ENCODE results near the gene TECPR2. TPM values are rescaled to one million over a fixed set of nuclear protein-coding genes. Genes with fewer than 3 reads are reported as not detected.

The TECPR2 gene
- total and polyA plus RNA-seq, 2 donors from 2014 or later, result 6.0 to 30.2 TPM

DNA sequence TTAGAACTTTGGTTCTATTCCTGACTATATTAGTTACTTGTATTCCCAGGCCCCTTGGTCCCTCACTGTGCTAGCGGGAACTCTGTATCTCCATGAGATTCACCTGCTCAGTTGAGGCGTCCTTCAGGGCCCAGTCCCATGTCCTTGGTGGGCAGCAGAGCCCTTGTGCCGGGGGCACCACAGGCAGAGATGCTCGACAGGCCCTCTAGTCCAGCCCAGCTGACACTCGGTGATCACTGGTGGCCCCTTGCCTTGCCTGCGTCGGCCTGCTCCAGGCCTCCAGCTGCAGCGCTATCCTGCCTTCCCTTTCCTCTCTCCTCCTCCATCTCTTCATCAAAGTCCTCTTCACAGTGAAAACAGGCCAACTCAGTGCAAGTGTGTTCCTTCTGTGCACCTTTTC lies 76.8 kb downstream of the TECPR2 start:
- Histone ChIP-seq H3K27me3 (ENCODE audit: control insufficient read depth, insufficient read depth, low read length) (no peaks in the 10 kb centered on the region), H3K4me3 (ENCODE audit: low read length in 3 of 3) (no peak overlapping the region), H3K36me3 (ENCODE audit: control insufficient read depth in 2 of 3, insufficient read depth in 3 of 3, low read length in 3 of 3) (peaks cover 3 to 30% (median 14%) of the 10 kb centered on the region in 3 donors), H3K27ac (ENCODE audit: low read depth in 2 of 2, low read length in 2 of 2) (no peak overlapping the region), H3K9me3 (ENCODE audit: control insufficient read depth in 2 of 3, insufficient read depth in 1 of 3, low read length in 3 of 3) (no peaks in the 10 kb centered on the region), H3K9ac (ENCODE audit: low read length in 3 of 3) (no peak overlapping the region), H3K4me1 (ENCODE audit: control insufficient read depth in 2 of 3, insufficient read depth in 2 of 3, low read depth in 1 of 3, low read length in 3 of 3) (peaks cover 0 to 3% (median 0%) of the 10 kb centered on the region in 3 donors)
- FAIRE-seq (no peak), DNase-seq (no peak)
- TF ChIP-seq, protein P1, sequence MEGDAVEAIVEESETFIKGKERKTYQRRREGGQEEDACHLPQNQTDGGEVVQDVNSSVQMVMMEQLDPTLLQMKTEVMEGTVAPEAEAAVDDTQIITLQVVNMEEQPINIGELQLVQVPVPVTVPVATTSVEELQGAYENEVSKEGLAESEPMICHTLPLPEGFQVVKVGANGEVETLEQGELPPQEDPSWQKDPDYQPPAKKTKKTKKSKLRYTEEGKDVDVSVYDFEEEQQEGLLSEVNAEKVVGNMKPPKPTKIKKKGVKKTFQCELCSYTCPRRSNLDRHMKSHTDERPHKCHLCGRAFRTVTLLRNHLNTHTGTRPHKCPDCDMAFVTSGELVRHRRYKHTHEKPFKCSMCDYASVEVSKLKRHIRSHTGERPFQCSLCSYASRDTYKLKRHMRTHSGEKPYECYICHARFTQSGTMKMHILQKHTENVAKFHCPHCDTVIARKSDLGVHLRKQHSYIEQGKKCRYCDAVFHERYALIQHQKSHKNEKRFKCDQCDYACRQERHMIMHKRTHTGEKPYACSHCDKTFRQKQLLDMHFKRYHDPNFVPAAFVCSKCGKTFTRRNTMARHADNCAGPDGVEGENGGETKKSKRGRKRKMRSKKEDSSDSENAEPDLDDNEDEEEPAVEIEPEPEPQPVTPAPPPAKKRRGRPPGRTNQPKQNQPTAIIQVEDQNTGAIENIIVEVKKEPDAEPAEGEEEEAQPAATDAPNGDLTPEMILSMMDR (IDR thresholded peaks at IDR 0.05; ENCODE audit: borderline replicate concordance, extremely low read depth, insufficient read depth), result no peak
- intact Hi-C loops (cut with DNase I), result no loop called here

DNA sequence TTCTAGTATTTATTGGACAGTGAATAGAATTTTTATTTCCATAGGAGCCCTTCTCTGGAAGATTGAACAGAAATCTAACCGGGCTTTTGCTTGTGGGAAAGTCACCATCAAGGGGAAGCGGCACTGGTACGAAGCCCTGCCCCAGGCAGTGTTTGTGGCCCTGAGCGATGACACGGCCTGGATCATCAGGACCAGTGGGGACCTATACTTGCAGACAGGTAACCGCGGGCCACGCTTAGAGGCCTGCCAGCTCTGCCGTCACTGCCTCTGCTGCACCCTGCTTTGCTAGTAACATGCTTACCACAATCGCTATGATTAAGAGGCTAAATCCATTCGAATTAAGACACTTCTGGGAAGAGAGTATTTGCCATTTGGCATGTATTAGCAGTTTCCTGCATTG lies 77.7 kb downstream of the TECPR2 start:
- Histone ChIP-seq H3K9me3 (ENCODE audit: control insufficient read depth in 2 of 3, insufficient read depth in 1 of 3, low read length in 3 of 3) (no peaks in the 10 kb centered on the region), H3K36me3 (ENCODE audit: control insufficient read depth in 2 of 3, insufficient read depth in 3 of 3, low read length in 3 of 3) (peaks cover 3 to 29% (median 17%) of the 10 kb centered on the region in 3 donors), H3K4me3 (ENCODE audit: low read length in 3 of 3) (no peak overlapping the region), H3K4me1 (ENCODE audit: control insufficient read depth in 2 of 3, insufficient read depth in 2 of 3, low read depth in 1 of 3, low read length in 3 of 3) (no peaks in the 10 kb centered on the region), H3K27ac (ENCODE audit: low read depth in 2 of 2, low read length in 2 of 2) (no peak overlapping the region), H3K27me3 (ENCODE audit: control insufficient read depth, insufficient read depth, low read length) (no peaks in the 10 kb centered on the region), H3K9ac (ENCODE audit: low read length in 3 of 3) (no peak overlapping the region)
- TF ChIP-seq, protein P1 (IDR thresholded peaks at IDR 0.05; ENCODE audit: borderline replicate concordance, extremely low read depth, insufficient read depth), result no peak
- intact Hi-C loops (cut with DNase I), result loop anchor here (5.0 kb wide), 1 partner anchor 72 kb away; no protein-coding TSS in a partner anchor
- FAIRE-seq (no peak), DNase-seq (no peak)

DNA sequence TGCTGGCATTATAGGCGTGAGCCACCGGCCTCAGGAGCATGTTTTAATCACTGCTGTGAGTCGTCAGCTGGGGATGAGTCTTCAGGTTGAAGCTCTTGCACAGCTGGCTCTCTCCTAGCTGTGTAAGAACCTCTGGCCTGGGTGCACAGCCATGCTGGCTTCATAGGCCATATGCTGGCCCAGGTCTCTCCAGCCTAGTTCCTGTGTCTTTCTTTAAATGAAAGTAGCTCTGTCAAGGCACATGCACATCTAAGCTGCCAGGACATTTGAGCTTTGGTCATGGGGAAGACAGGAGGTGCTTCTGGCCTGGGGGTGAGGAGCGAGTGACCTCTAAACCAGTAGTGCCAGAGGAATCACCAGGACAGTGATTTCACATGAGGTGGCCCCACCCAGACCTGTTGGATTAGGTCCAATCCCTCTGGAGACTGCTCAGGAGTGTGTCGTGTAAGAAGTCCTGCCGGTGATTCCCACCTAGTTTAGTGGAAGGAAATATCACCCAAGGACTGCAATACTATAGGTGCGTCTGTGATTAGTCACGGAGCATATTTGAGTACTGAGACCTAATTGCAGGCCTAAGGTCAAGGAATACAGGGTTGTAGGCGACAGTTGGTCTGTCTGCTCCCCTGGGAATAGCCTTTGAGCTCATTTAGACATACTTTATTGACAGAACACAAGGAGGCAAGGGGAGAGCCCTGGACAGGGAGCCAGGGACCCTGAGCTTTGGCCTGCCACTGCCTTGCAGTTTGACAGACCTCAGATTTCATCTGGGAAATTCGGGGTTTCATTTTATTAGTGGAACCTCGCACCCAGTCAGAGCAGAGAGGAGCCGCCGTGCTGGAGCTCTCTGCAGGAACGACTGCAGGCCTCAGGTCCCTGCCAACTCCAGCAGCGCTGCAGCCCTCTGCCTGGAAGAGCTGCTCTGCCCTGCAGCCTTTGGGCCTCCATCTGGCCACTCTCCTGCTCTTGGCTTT lies 79.8 kb downstream of the TECPR2 start:
- Histone ChIP-seq H3K4me3 (ENCODE audit: low read length in 3 of 3) (no peak overlapping the region), H3K27ac (ENCODE audit: low read depth in 2 of 2, low read length in 2 of 2) (no peak overlapping the region), H3K36me3 (ENCODE audit: control insufficient read depth in 2 of 3, insufficient read depth in 3 of 3, low read length in 3 of 3) (peaks cover 3 to 32% (median 15%) of the 10 kb centered on the region in 3 donors), H3K4me1 (ENCODE audit: control insufficient read depth in 2 of 3, insufficient read depth in 2 of 3, low read depth in 1 of 3, low read length in 3 of 3) (no peaks in the 10 kb centered on the region), H3K27me3 (ENCODE audit: control insufficient read depth, insufficient read depth, low read length) (no peaks in the 10 kb centered on the region), H3K9ac (ENCODE audit: low read length in 3 of 3) (no peak overlapping the region), H3K9me3 (ENCODE audit: control insufficient read depth in 2 of 3, insufficient read depth in 1 of 3, low read length in 3 of 3) (no peaks in the 10 kb centered on the region)
- intact Hi-C loops (cut with DNase I), result loop anchor here (5.0 kb wide), 1 partner anchor 70 kb away; no protein-coding TSS in a partner anchor
- no peak for DNase-seq
- TF ChIP-seq, protein P1 (IDR thresholded peaks at IDR 0.05; ENCODE audit: borderline replicate concordance, extremely low read depth, insufficient read depth), result no peak
- FAIRE-seq, result no peak
